22Rv1 (cell line): ENCODE results near the gene CLEC9A.

ENCODE experiments used
- ZFX ChIP-seq: fragments of 450-650 bp; IDR thresholded peaks from 2 replicates; pipeline ENCODE4 v1.6.1; 2017; ENCODE audit warnings: antibody characterized with exemption, borderline replicate concordance
- TF ChIP-seq, protein P1 (sequence below): fragments of 450-650 bp; IDR thresholded peaks from 2 replicates; pipeline ENCODE4 v1.5.1; 2017; ENCODE audit warnings: mild to moderate bottlenecking

DNA sequence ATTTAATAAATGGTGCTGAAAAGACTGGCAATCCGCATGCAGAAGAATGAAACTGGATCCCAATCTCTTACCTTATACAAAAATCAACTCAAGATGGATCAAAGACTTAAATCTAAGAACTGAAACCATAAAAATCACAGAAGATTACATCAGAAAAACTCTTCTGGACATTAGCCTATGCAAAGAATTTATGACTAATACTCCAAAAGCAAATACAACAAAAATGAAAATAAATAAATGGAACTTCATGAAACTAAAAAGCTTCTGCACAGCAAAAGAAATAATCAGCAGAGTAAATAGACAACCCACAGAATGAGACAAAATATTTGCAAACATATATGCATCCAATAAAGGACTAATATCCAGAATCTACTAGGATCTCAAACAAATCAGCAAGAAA, 82.6 kb downstream of the CLEC9A start:
- TF ChIP-seq, protein P1, sequence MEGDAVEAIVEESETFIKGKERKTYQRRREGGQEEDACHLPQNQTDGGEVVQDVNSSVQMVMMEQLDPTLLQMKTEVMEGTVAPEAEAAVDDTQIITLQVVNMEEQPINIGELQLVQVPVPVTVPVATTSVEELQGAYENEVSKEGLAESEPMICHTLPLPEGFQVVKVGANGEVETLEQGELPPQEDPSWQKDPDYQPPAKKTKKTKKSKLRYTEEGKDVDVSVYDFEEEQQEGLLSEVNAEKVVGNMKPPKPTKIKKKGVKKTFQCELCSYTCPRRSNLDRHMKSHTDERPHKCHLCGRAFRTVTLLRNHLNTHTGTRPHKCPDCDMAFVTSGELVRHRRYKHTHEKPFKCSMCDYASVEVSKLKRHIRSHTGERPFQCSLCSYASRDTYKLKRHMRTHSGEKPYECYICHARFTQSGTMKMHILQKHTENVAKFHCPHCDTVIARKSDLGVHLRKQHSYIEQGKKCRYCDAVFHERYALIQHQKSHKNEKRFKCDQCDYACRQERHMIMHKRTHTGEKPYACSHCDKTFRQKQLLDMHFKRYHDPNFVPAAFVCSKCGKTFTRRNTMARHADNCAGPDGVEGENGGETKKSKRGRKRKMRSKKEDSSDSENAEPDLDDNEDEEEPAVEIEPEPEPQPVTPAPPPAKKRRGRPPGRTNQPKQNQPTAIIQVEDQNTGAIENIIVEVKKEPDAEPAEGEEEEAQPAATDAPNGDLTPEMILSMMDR, result no peak
- no peak for TF ChIP-seq ZFX
